Measurements from ENCODE around the gene ALK.

ALK gene

GRCh38 chr2:29921560-29921915 lies at the start of gene ALK:
Gene ALK (minus strand): TSS chr2:29921586. CDS start chr2:29920659, 927 bp downstream.
- H3K27ac ChIP-seq, result no peak within 1 kb of the TSS
- no peak for TF ChIP-seq ZFX (IDR thresholded peaks at IDR 0.05)
- no peak for TF ChIP-seq CTCF (conservative IDR thresholded peaks at IDR 0.05)

- peak overlapping the region; percentile 47 for H3K27ac ChIP-seq
- TF ChIP-seq CTCF (conservative IDR thresholded peaks at IDR 0.05) (no peak), ZFX (IDR thresholded peaks at IDR 0.05) (no peak)
These were observed 44.9 kb upstream of the ALK start for GRCh38 chr2:29966266-29966665.

GRCh38 chr2:29963972-29964570 lies 42.7 kb upstream of the ALK start:
- TF ChIP-seq CTCF (conservative IDR thresholded peaks at IDR 0.05) (no peak), ZFX (IDR thresholded peaks at IDR 0.05) (no peak)
- H3K27ac ChIP-seq, result no peak overlapping the region

GRCh38 chr2:29962922-29963321 lies 41.5 kb upstream of the ALK start:
- H3K27ac ChIP-seq, result no peak overlapping the region
- TF ChIP-seq ZFX (IDR thresholded peaks at IDR 0.05) (no peak), CTCF (conservative IDR thresholded peaks at IDR 0.05) (no peak)

GRCh38 chr2:29954316-29954715 lies 32.9 kb upstream of the ALK start:
- no peak overlapping the region for H3K27ac ChIP-seq
- TF ChIP-seq ZFX (IDR thresholded peaks at IDR 0.05), result no peak
- TF ChIP-seq CTCF (conservative IDR thresholded peaks at IDR 0.05), result no peak

- H3K27ac ChIP-seq, result no peak overlapping the region
- TF ChIP-seq CTCF (conservative IDR thresholded peaks at IDR 0.05), result no peak
- TF ChIP-seq ZFX (IDR thresholded peaks at IDR 0.05), result no peak
These were observed 31.6 kb upstream of the ALK start for GRCh38 chr2:29952973-29953372.

- TF ChIP-seq CTCF (conservative IDR thresholded peaks at IDR 0.05), result no peak
- no peak for TF ChIP-seq ZFX (IDR thresholded peaks at IDR 0.05)
- no peak overlapping the region for H3K27ac ChIP-seq
These were observed 30.2 kb upstream of the ALK start for GRCh38 chr2:29951576-29951975.
